Measurements from ENCODE around the gene MFNG. TPM values are rescaled to one million over a fixed set of nuclear protein-coding genes. Genes with fewer than 3 reads are reported as not detected.

Gene MFNG
- total RNA-seq, 1 donor from 2014 or later, result 3.9 TPM

DNA sequence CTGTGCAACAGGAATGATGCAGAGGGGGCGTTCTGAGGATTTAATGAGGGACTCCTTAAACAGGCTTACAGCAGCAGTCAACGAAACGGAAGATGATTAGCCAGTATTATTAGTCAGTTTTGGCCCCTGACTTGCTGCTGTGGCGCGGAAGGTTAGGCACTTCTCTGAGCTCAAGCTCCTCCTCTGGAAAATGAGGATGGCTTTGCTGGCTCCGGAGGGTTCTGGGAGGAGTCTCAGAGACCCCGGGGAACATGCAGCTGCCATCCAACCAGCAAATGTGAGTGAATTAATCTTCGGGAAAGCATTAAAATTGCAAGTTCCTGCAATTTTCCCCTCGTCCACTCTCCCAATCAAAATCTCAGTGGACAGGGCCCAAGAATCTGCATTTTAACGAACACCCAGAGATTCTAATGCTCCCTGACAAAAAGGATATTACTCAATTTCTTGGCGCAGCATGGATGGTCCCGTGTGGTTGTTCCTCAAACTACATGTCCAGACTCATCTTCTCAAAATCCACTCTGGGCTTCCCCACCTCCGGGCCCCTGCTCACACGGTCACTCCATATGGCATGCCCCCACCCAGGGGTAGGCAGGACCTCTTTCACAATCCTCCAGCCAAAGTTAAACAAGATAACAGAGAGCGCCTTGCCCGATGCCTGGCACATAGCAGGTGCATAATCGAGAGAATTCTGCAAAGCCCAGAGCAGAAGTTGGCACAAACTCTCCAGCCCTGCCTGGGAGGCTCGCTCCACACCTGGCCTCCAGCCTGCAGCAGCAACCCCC is 65.3 kb downstream of the MFNG start:
- no peak for DNase-seq

- DNase-seq, result no peak
Observed at GRCh38 chr22:37419969-37420685, 66.1 kb downstream of the MFNG start.

GRCh38 chr22:37419370-37419968 is 66.7 kb downstream of the MFNG start:
- DNase-seq, result no peak

Other genes starting within 250 kb of the MFNG start
- gene RAC2, start 242.1 kb downstream of the MFNG start, total RNA-seq, result not detected
- gene CYTH4, start 203.9 kb downstream of the MFNG start, total RNA-seq, result 2.3 TPM
- 14.7 TPM for gene ELFN2, start 58.9 kb downstream of the MFNG start, total RNA-seq
- gene CARD10, start 33.0 kb upstream of the MFNG start, total RNA-seq, result 2.0 TPM
- 0.94 TPM for gene CDC42EP1, start 74.1 kb upstream of the MFNG start, total RNA-seq
- not detected for gene LGALS2, start 93.7 kb upstream of the MFNG start, total RNA-seq
- 32.0 TPM for gene GGA1, start 122.5 kb upstream of the MFNG start, total RNA-seq
- gene SH3BP1, start 153.3 kb upstream of the MFNG start, total RNA-seq, result 1.9 TPM
- 40.6 TPM for gene PDXP, start 172.3 kb upstream of the MFNG start, total RNA-seq
- gene LGALS1, start 189.3 kb upstream of the MFNG start, total RNA-seq, result 119 TPM
- 18.2 TPM for gene NOL12, start 200.0 kb upstream of the MFNG start, total RNA-seq
- 13.4 TPM for gene TRIOBP, start 210.7 kb upstream of the MFNG start, total RNA-seq

All from occipital lobe (tissue), 2 donors.